SK-N-SH (cell line): ENCODE measurements around the gene PRADC1. TPM values are rescaled to one million over a fixed set of nuclear protein-coding genes. Genes with fewer than 3 reads are reported as not detected.

Source experiments
- CTCF ChIA-PET: fragments of 300-600, 350-600 bp; formaldehyde crosslinking; extraction: SDS; loops from one replicate; lab custom pipeline; 2021; lab: Yijun Ruan, JAX
- POLR2A ChIA-PET: fragments of 350-600 bp; sonication (Branson Sonifier 250); formaldehyde crosslinking; extraction: SDS; loops from one replicate; lab custom pipeline; 2020; ENCODE audit warnings: antibody characterized with exemption, inconsistent platforms; lab: Yijun Ruan, JAX
- DNase-seq: peaks from one replicate; pipeline ENCODE4 v3.0.0; 2012
- H2AFZ ChIP-seq: fragments of 200-600 bp; sonication (generic); 2 replicates; pipeline ENCODE4 v1.8.1; 2016; ENCODE audit warnings: antibody characterized with exemption, mild to moderate bottlenecking, low read depth
- H3F3A ChIP-seq: fragments of 200-600 bp; sonication (generic); replicated peaks from 2 replicates; pipeline ENCODE3; 2016; ENCODE audit warnings: antibody characterized with exemption, mild to moderate bottlenecking; ENCODE audit not compliant: insufficient read depth
- H3K27ac ChIP-seq, 2 experiments: fragments of 200-500 bp in 1 of 2; fragments of 200-600 bp in 1 of 2; sonication (Bioruptor generic) in 1 of 2; sonication (generic), shearing (Covaris generic) in 1 of 2; 2 replicates each; pipeline versions ENCODE4 v1.5.1 to v1.6.1; 2014 to 2016; ENCODE audit warnings: low read depth in 2 of 2, inconsistent platforms in 1 of 2, low read length in 1 of 2, mild to moderate bottlenecking in 1 of 2, mixed read lengths in 1 of 2
- H3K27me3 ChIP-seq: fragments of 200-600 bp; sonication (generic), shearing (Covaris generic); 2 replicates; pipeline ENCODE4 v1.6.1; 2016; ENCODE audit warnings: mixed run types; ENCODE audit not compliant: insufficient read depth
- H3K36me3 ChIP-seq, 2 experiments: fragments of 200-500 bp in 1 of 2; fragments of 200-600 bp in 1 of 2; sonication (Bioruptor generic) in 1 of 2; sonication (generic) in 1 of 2; replicated peaks in 1 of 2; 2 replicates each; pipeline versions ENCODE3 to v1.5.1; 2014 to 2016; ENCODE audit warnings: low read length in 1 of 2, mild to moderate bottlenecking in 1 of 2; ENCODE audit not compliant: insufficient read depth in 2 of 2, control insufficient read depth in 1 of 2
- H3K4me1 ChIP-seq, 2 experiments: fragments of 200-500 bp in 1 of 2; fragments of 200-600 bp in 1 of 2; sonication (Bioruptor generic) in 1 of 2; sonication (generic), shearing (Covaris generic) in 1 of 2; 2 replicates each; pipeline versions ENCODE4 v1.5.1 to v1.6.1; 2014 to 2016; ENCODE audit warnings: low read depth in 1 of 2, low read length in 1 of 2, mixed run types in 1 of 2; ENCODE audit not compliant: insufficient read depth in 2 of 2, control insufficient read depth in 1 of 2
- H3K4me2 ChIP-seq: fragments of 200-600 bp; sonication (generic), shearing (Covaris generic); 2 replicates; pipeline ENCODE4 v1.6.1; 2017; ENCODE audit warnings: mixed run types
- H3K4me3 ChIP-seq, 2 experiments: fragments of 200-500 bp in 1 of 2; fragments of 200-600 bp in 1 of 2; sonication (Bioruptor generic) in 1 of 2; sonication (generic), shearing (Covaris generic) in 1 of 2; 2 replicates each; pipeline versions ENCODE4 v1.5.1 to v1.8.1; 2014 to 2016; ENCODE audit warnings: low read depth in 2 of 2, inconsistent platforms in 1 of 2, low read length in 1 of 2, mild to moderate bottlenecking in 1 of 2, mixed read lengths in 1 of 2, moderate library complexity in 1 of 2
- H3K79me2 ChIP-seq: fragments of 200-600 bp; sonication (generic); 2 replicates; pipeline ENCODE4 v1.8.1; 2017; ENCODE audit warnings: mild to moderate bottlenecking; ENCODE audit not compliant: insufficient read depth
- H3K9ac ChIP-seq: fragments of 200-600 bp; sonication (generic); 2 replicates; pipeline ENCODE4 v1.6.1; 2017; ENCODE audit warnings: mixed run types
- H3K9me2 ChIP-seq: fragments of 200-600 bp; sonication (generic); 2 replicates; pipeline ENCODE4 v1.6.1; 2017; ENCODE audit warnings: mixed run types
- H3K9me3 ChIP-seq: fragments of 200-600 bp; sonication (generic); 2 replicates; pipeline ENCODE4 v1.6.1; 2017; ENCODE audit warnings: mixed run types, mild to moderate bottlenecking, moderate library complexity
- H4K20me1 ChIP-seq: fragments of 200-600 bp; sonication (generic); 2 replicates; pipeline ENCODE4 v1.6.1; 2017; ENCODE audit warnings: mild to moderate bottlenecking, mixed run types; ENCODE audit not compliant: insufficient read depth
- ELF1 ChIP-seq: IDR thresholded peaks from 2 replicates; pipeline ENCODE4 v1.4.0; 2012
- EP300 ChIP-seq, 2 experiments: IDR thresholded peaks; 2 replicates each; pipeline versions ENCODE4 v1.4.0 to v1.6.1; 2012; ENCODE audit warnings: borderline replicate concordance in 1 of 2, low read depth in 1 of 2, low read length in 1 of 2
- FOXM1 ChIP-seq: IDR thresholded peaks from 2 replicates; pipeline ENCODE4 v1.4.0; 2012; ENCODE audit warnings: low read depth, mild to moderate bottlenecking
- GABPA ChIP-seq: IDR thresholded peaks from 2 replicates; pipeline ENCODE4 v1.4.0; 2012; ENCODE audit warnings: low read depth, mild to moderate bottlenecking
- JUND ChIP-seq: IDR thresholded peaks from 2 replicates; pipeline ENCODE4 v1.4.0; 2012
- MEF2A ChIP-seq: IDR thresholded peaks from 2 replicates; pipeline ENCODE4 v1.4.0; 2012; ENCODE audit warnings: low read depth, borderline replicate concordance
- MXI1 ChIP-seq: IDR thresholded peaks from 2 replicates; pipeline ENCODE4 v1.6.1; 2012; ENCODE audit warnings: mild to moderate bottlenecking, low read depth, low read length, improper control_type of control experiment
- POLR2AphosphoS5 ChIP-seq: IDR thresholded peaks from 2 replicates; pipeline ENCODE4 v1.6.1; 2012; ENCODE audit warnings: low read depth, low read length
- RXRA ChIP-seq: IDR thresholded peaks from 2 replicates; pipeline ENCODE4 v1.4.0; 2012; ENCODE audit warnings: low read depth, mild to moderate bottlenecking, borderline replicate concordance
- WGBS: methylation state at CpG from one replicate; pipeline ENCODE4 v1.1.6; 2017; ENCODE audit warnings: low lambda C conversion rate; 5-methylcytosine and 5-hydroxymethylcytosine counted together
- polyA plus RNA-seq, 3 experiments: library from polyadenylated mRNA; depleted of rRNA; stranded (reverse); fragments of >200 nt; gene quantifications; 2 replicates each; pipeline ENCODE4 v1.2.3, GENCODE V29; 2012
- TF ChIP-seq, protein P1 (sequence below): IDR thresholded peaks from 2 replicates; pipeline ENCODE4 v1.6.1; 2012; ENCODE audit warnings: mild to moderate bottlenecking, low read depth, low read length, moderate library complexity
- TF ChIP-seq, protein P2 (sequence below): fragments of 150-350 bp; IDR thresholded peaks from 2 replicates; pipeline ENCODE4 v1.6.1; 2017; ENCODE audit warnings: antibody characterized with exemption, low read length, low read depth, borderline replicate concordance
- TF ChIP-seq, protein P3 (sequence below): IDR thresholded peaks from 2 replicates; pipeline ENCODE4; 2012
- TF ChIP-seq, protein P4 (sequence below): IDR thresholded peaks from 2 replicates; pipeline ENCODE4 v1.4.0; 2012; ENCODE audit warnings: low read depth, borderline replicate concordance

PRADC1 gene
- polyA plus RNA-seq, 1 of the 3 experiments (the other 2 are of a cell fraction), result 8.5 TPM

DNA sequence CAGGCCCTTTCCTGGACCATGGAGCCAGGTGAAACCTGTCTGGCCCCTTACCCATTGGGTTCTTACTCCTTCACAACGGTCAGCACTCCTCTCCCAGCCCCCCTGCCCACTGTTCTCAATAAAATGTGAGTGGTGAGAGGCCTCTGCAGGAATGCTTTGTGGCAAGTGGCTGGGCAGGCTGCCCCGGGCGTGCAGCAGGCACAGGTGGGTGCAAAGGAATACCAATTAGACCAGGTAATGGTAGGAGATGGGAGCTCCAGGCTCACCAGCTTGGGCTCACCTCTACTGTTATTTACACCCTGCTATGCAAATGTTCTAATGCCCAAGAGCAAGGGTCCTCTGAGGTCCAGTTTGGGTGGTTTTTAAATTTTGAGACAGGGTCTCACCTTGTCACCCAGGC lies 6.0 kb downstream of the PRADC1 start:
- Histone ChIP-seq H4K20me1 (no peaks in the 10 kb centered on the region), H2AFZ (no peak overlapping the region), H3K9ac (no peak overlapping the region), H3K79me2 (no peaks in the 10 kb centered on the region), H3K36me3 (peaks cover 7 to 32% of the 10 kb centered on the region in 2 experiments), H3K4me1 (no peaks in the 10 kb centered on the region), H3K27ac (no peak overlapping the region), H3K4me2 (no peak overlapping the region), H3K4me3 (no peak overlapping the region), H3K9me3 (no peaks in the 10 kb centered on the region), H3K27me3 (no peaks in the 10 kb centered on the region), H3K9me2 (no peaks in the 10 kb centered on the region), H3F3A (no peaks in the 10 kb centered on the region)
- ChIA-PET POLR2A (no interaction called here), CTCF (no interaction called here)
- no peak for DNase-seq
- TF ChIP-seq, protein P1, sequence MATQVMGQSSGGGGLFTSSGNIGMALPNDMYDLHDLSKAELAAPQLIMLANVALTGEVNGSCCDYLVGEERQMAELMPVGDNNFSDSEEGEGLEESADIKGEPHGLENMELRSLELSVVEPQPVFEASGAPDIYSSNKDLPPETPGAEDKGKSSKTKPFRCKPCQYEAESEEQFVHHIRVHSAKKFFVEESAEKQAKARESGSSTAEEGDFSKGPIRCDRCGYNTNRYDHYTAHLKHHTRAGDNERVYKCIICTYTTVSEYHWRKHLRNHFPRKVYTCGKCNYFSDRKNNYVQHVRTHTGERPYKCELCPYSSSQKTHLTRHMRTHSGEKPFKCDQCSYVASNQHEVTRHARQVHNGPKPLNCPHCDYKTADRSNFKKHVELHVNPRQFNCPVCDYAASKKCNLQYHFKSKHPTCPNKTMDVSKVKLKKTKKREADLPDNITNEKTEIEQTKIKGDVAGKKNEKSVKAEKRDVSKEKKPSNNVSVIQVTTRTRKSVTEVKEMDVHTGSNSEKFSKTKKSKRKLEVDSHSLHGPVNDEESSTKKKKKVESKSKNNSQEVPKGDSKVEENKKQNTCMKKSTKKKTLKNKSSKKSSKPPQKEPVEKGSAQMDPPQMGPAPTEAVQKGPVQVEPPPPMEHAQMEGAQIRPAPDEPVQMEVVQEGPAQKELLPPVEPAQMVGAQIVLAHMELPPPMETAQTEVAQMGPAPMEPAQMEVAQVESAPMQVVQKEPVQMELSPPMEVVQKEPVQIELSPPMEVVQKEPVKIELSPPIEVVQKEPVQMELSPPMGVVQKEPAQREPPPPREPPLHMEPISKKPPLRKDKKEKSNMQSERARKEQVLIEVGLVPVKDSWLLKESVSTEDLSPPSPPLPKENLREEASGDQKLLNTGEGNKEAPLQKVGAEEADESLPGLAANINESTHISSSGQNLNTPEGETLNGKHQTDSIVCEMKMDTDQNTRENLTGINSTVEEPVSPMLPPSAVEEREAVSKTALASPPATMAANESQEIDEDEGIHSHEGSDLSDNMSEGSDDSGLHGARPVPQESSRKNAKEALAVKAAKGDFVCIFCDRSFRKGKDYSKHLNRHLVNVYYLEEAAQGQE, result no peak
- no peak for TF ChIP-seq ELF1
- TF ChIP-seq, protein P2, sequence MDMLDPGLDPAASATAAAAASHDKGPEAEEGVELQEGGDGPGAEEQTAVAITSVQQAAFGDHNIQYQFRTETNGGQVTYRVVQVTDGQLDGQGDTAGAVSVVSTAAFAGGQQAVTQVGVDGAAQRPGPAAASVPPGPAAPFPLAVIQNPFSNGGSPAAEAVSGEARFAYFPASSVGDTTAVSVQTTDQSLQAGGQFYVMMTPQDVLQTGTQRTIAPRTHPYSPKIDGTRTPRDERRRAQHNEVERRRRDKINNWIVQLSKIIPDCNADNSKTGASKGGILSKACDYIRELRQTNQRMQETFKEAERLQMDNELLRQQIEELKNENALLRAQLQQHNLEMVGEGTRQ, result no peak
- TF ChIP-seq GABPA, result no peak
- no peak for TF ChIP-seq RXRA
- no peak for TF ChIP-seq MEF2A
- no peak for TF ChIP-seq JUND
- no peak for TF ChIP-seq EP300 (IDR thresholded peaks at IDR 0.05; ENCODE audit: borderline replicate concordance in 1 of 2, low read depth in 1 of 2, low read length in 1 of 2)
- TF ChIP-seq FOXM1, result no peak
- TF ChIP-seq, protein P3, sequence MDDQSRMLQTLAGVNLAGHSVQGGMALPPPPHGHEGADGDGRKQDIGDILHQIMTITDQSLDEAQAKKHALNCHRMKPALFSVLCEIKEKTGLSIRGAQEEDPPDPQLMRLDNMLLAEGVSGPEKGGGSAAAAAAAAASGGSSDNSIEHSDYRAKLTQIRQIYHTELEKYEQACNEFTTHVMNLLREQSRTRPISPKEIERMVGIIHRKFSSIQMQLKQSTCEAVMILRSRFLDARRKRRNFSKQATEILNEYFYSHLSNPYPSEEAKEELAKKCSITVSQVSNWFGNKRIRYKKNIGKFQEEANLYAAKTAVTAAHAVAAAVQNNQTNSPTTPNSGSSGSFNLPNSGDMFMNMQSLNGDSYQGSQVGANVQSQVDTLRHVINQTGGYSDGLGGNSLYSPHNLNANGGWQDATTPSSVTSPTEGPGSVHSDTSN, result no peak
- TF ChIP-seq, protein P4, sequence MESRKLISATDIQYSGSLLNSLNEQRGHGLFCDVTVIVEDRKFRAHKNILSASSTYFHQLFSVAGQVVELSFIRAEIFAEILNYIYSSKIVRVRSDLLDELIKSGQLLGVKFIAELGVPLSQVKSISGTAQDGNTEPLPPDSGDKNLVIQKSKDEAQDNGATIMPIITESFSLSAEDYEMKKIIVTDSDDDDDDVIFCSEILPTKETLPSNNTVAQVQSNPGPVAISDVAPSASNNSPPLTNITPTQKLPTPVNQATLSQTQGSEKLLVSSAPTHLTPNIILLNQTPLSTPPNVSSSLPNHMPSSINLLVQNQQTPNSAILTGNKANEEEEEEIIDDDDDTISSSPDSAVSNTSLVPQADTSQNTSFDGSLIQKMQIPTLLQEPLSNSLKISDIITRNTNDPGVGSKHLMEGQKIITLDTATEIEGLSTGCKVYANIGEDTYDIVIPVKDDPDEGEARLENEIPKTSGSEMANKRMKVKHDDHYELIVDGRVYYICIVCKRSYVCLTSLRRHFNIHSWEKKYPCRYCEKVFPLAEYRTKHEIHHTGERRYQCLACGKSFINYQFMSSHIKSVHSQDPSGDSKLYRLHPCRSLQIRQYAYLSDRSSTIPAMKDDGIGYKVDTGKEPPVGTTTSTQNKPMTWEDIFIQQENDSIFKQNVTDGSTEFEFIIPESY, result no peak
- TF ChIP-seq POLR2AphosphoS5, result no peak
- TF ChIP-seq MXI1, result no peak
- WGBS, result no CpG with 5 or more reads among the region's 3 CpGs
